ENCODE data around the gene TMPRSS6.

- TF ChIP-seq POLR2AphosphoS5 (IDR thresholded peaks at IDR 0.05; ENCODE audit: insufficient read depth in 1 of 2, low read depth in 1 of 2), result no peak
- TF ChIP-seq CTCF (IDR thresholded peaks at IDR 0.05), result no peak
These were observed 92.2 kb downstream of the TMPRSS6 start for GRCh38 chr22:37017356-37017755.
